Neuronal stem cell (in vitro differentiated cells): ENCODE results near the gene MRPS34.

Experiments used
- DNase-seq: peaks from one replicate; pipeline ENCODE4 v3.0.0-alpha.2; 2013; ENCODE audit warnings: low spot score
- H2AFZ ChIP-seq: one replicate; pipeline ENCODE4 v1.6.1; 2013; ENCODE audit warnings: mild to moderate bottlenecking, low read length, inconsistent platforms
- H2AK5ac ChIP-seq: 2 replicates; pipeline ENCODE4 v1.6.1; 2013; ENCODE audit warnings: low read depth, mild to moderate bottlenecking, inconsistent platforms, low read length, moderate library complexity, mixed read lengths
- H2BK120ac ChIP-seq: 2 replicates; pipeline ENCODE4 v1.6.1; 2013; ENCODE audit warnings: low read depth, mild to moderate bottlenecking, inconsistent platforms, low read length, moderate library complexity, mixed read lengths
- H2BK12ac ChIP-seq: one replicate; pipeline ENCODE4 v1.6.1; 2013; ENCODE audit warnings: low read length, inconsistent platforms
- H2BK15ac ChIP-seq: 2 replicates; pipeline ENCODE4 v1.6.1; 2013; ENCODE audit warnings: mild to moderate bottlenecking, low read length, inconsistent platforms, mixed read lengths
- H2BK5ac ChIP-seq: one replicate; pipeline ENCODE4 v1.6.1; 2013; ENCODE audit warnings: inconsistent platforms, mild to moderate bottlenecking, low read length, moderate library complexity
- H3K14ac ChIP-seq: one replicate; pipeline ENCODE4 v1.6.1; 2013; ENCODE audit warnings: low read length, inconsistent platforms
- H3K18ac ChIP-seq: 2 replicates; pipeline ENCODE4 v1.6.1; 2013; ENCODE audit warnings: low read length, inconsistent platforms
- H3K23ac ChIP-seq: 2 replicates; pipeline ENCODE4 v1.6.1; 2013; ENCODE audit warnings: low read depth, mild to moderate bottlenecking, mixed read lengths, low read length, inconsistent platforms; ENCODE audit not compliant: poor library complexity
- H3K27ac ChIP-seq: replicated peaks from 3 replicates; pipeline ENCODE4 v1.5.1; 2013; ENCODE audit warnings: low read length, inconsistent platforms
- H3K27me3 ChIP-seq, 3 experiments: 2 replicates each; pipeline ENCODE4 v1.6.1; 2013; ENCODE audit warnings: low read length in 3 of 3, mild to moderate bottlenecking in 2 of 3, inconsistent platforms in 1 of 3, low read depth in 1 of 3, mixed read lengths in 1 of 3, moderate library complexity in 1 of 3; ENCODE audit not compliant: control insufficient read depth in 3 of 3, insufficient read depth in 3 of 3
- H3K36me3 ChIP-seq, 2 donors: replicated peaks in 1 of 2; 2 replicates each; pipeline ENCODE4 v1.6.1; 2013; ENCODE audit warnings: low read length in 2 of 2; ENCODE audit not compliant: control insufficient read depth in 2 of 2, insufficient read depth in 2 of 2
- H3K4ac ChIP-seq: 2 replicates; pipeline ENCODE4 v1.6.1; 2013; ENCODE audit warnings: inconsistent platforms, mild to moderate bottlenecking, low read length, moderate library complexity
- H3K4me1 ChIP-seq, 2 donors: 1 replicate in 1 of 2; 2 replicates in 1 of 2; pipeline ENCODE4 v1.6.1; 2013; ENCODE audit warnings: low read length in 2 of 2, low read depth in 1 of 2; ENCODE audit not compliant: control insufficient read depth in 2 of 2, insufficient read depth in 1 of 2
- H3K4me2 ChIP-seq: one replicate; pipeline ENCODE4 v1.6.1; 2013; ENCODE audit warnings: mild to moderate bottlenecking, low read length, inconsistent platforms; ENCODE audit not compliant: insufficient read depth, poor library complexity, severe bottlenecking
- H3K4me3 ChIP-seq, 2 donors: 2 replicates each; pipeline ENCODE4 v1.5.1; 2013; ENCODE audit warnings: low read length in 2 of 2, mild to moderate bottlenecking in 2 of 2, inconsistent platforms in 1 of 2, moderate library complexity in 1 of 2
- H3K79me1 ChIP-seq: one replicate; pipeline ENCODE4 v1.6.1; 2013; ENCODE audit warnings: low read depth, mild to moderate bottlenecking, inconsistent platforms, low read length, moderate library complexity
- H3K9ac ChIP-seq: one replicate; pipeline ENCODE4 v1.6.1; 2013; ENCODE audit warnings: mild to moderate bottlenecking, low read depth, low read length, inconsistent platforms; ENCODE audit not compliant: poor library complexity
- H3K9me3 ChIP-seq, 2 donors: replicated peaks in 1 of 2; 2 replicates each; pipeline versions ENCODE3 to v1.6.1; 2013; ENCODE audit warnings: low read length in 2 of 2, mild to moderate bottlenecking in 2 of 2, inconsistent platforms in 1 of 2, low read depth in 1 of 2, mixed read lengths in 1 of 2, moderate library complexity in 1 of 2; ENCODE audit not compliant: control insufficient read depth in 2 of 2, insufficient read depth in 1 of 2
- H4K8ac ChIP-seq: one replicate; pipeline ENCODE4 v1.6.1; 2013; ENCODE audit warnings: low read depth, mild to moderate bottlenecking, inconsistent platforms, low read length, moderate library complexity
- H4K91ac ChIP-seq: one replicate; pipeline ENCODE4 v1.6.1; 2013; ENCODE audit warnings: low read length, low read depth, mild to moderate bottlenecking, inconsistent platforms; ENCODE audit not compliant: poor library complexity
- WGBS, 2 donors: extraction: QIAGEN DNeasy Blood & Tissue Kit; methylation state at CpG; one replicate each; pipeline ENCODE4 v1.1.7; 2013; ENCODE audit warnings: missing lambda C conversion rate in 2 of 2, mixed read lengths in 1 of 2; ENCODE audit not compliant: insufficient read length in 2 of 2, insufficient replicate concordance in 1 of 2; ENCODE audit errors: extremely low coverage in 2 of 2; 5-methylcytosine and 5-hydroxymethylcytosine counted together

The MRPS34 gene

DNA sequence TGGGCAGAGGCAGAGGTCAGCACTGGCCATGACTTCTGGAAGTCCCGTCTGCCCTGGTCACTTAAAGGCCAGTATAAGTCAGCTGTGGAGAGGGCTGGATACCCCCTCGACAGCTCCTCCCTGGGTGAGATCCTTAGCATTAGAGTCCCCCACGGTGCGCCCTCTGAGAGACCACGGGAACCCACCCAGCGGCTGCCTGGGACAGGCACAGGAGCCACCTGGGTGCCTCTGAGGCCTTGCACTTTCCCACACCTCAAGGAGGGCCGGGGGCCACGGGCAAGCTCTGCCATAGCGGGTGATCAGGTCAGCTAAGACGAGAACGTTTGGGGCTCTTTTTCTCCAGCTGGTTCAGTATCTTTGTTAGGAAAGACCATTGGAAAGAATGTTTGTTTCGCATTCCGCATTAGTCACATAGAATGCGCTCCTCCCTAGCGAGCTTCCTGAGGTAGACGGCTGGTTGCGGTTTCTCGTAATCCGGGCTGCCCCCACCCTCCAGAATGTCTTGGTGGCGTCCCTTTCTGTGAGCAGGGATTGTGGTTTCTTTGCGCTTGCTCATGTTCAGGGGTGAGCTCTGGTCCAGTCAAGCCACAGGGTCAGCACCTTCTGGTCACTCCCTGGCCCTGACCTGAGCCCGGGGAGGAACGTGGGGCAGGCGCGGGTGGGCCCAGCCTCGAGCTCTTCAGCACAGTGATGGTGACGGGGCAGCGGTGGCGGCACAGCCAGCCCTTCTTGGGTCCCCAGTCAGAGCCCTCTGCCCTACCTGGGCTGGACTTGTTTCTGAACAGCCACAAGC, 26.8 kb downstream of the MRPS34 start:
- WGBS, 2 donors: no CpG with 5 or more reads among the region's 29 CpGs
- Histone ChIP-seq H2BK12ac (peak overlapping the region; percentile 41), H3K27ac (no peak overlapping the region), H3K27me3 (no peaks in the 10 kb centered on the region), H3K4ac (no peak overlapping the region), H3K23ac (no peak overlapping the region), H3K14ac (no peak overlapping the region), H3K9me3 (peaks cover 0 to 1% of the 10 kb centered on the region in 2 donors), H3K36me3 (peaks cover 35 to 82% of the 10 kb centered on the region in 2 donors), H4K8ac (no peak overlapping the region), H4K91ac (no peak overlapping the region), H3K4me3 (no peak overlapping the region), H3K4me1 (no peaks in the 10 kb centered on the region), H3K4me2 (no peak overlapping the region), H3K18ac (no peak overlapping the region), H2BK5ac (no peak overlapping the region), H2BK120ac (no peak overlapping the region), H2AFZ (no peak overlapping the region), H3K79me1 (peaks cover 1% of the 10 kb centered on the region), H3K9ac (no peak overlapping the region), H2BK15ac (no peak overlapping the region), H2AK5ac (no peak overlapping the region)
- no peak for DNase-seq

DNA sequence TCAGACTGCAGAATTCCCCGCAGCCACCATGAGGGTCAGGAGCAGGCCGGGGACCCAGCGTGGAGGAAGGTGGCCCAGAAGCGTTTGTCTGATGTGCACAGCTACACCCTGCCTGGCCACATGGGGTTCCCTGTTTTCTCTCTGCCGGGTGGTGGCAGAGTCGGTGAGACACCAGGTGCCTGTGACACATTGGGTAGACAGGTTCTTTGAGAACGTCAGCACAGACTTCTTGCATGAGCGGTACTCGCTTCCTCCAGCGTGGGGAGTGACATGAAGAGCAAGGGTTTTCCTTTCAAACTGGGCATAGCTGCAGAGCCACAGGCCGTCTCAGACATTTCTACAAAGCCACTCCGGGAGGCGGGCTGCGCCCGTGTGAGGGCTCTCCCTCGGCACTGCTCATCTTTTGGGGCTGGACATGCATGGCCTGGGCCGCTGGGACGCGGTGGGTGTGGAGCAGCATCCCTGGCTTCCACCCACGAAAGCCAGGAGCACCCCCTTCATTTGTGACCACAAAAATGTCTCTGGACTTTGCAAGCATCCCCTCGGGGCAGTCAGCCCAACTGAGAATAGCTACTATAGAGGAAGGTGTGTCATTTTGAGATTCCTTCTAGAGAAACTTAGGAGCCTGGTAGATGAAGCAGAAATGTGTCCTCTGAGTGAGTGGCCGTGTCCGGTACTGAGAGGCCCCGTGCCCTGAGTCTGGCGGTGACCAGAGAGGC, 27.6 kb downstream of the MRPS34 start:
- H3K9ac ChIP-seq: no peak overlapping the region
- peaks cover 8% of the 10 kb centered on the region for H3K79me1 ChIP-seq
- H3K23ac ChIP-seq: no peak overlapping the region
- H4K8ac ChIP-seq: no peak overlapping the region
- H3K27ac ChIP-seq: no peak overlapping the region
- H2AFZ ChIP-seq: no peak overlapping the region
- no peak overlapping the region for H3K4me3 ChIP-seq
- peaks cover 0 to 3% of the 10 kb centered on the region in 2 donors for H3K9me3 ChIP-seq
- H3K18ac ChIP-seq: no peak overlapping the region
- H3K36me3 ChIP-seq: peaks cover 41 to 82% of the 10 kb centered on the region in 2 donors
- H3K14ac ChIP-seq: no peak overlapping the region
- H2AK5ac ChIP-seq: no peak overlapping the region
- DNase-seq: no peak
- H2BK15ac ChIP-seq: no peak overlapping the region
- H2BK120ac ChIP-seq: no peak overlapping the region
- H4K91ac ChIP-seq: no peak overlapping the region
- H3K4me1 ChIP-seq: no peaks in the 10 kb centered on the region
- H3K4me2 ChIP-seq: no peak overlapping the region
- H3K27me3 ChIP-seq: no peaks in the 10 kb centered on the region
- no peak overlapping the region for H3K4ac ChIP-seq
- no peak overlapping the region for H2BK12ac ChIP-seq
- no CpG with 5 or more reads among the region's 25 CpGs for WGBS, 2 donors
- H2BK5ac ChIP-seq: no peak overlapping the region

DNA sequence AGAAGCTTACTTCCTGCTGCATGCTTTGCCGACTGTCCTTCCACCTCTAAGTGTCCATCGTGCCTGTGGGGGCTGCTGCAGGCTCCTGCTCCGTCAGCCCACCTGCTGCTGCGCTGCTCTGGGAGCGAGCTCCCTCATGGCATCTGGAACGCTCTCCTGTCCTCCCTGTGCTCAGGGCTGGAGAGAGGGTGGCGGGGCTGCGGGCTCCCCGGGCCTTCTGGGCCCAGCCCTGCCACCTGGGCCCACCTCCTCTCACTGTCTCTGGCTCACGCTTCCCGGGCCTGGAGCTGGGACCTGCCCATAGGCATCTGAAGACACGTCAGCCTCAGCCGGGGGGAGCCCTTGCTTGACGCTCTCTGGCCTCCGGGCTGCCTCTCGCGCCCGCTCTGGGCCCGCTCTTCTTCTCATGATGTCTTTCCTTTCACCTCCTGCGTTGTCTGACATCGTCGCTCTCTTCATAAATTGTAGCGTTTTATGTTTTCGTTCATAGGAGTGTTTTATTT, 28.5 kb downstream of the MRPS34 start:
- H2AK5ac ChIP-seq: no peak overlapping the region
- H3K23ac ChIP-seq: no peak overlapping the region
- H3K27me3 ChIP-seq: no peaks in the 10 kb centered on the region
- no peak overlapping the region for H2BK12ac ChIP-seq
- H3K79me1 ChIP-seq: peaks cover 9% of the 10 kb centered on the region
- H4K91ac ChIP-seq: no peak overlapping the region
- no peak overlapping the region for H2BK15ac ChIP-seq
- H3K18ac ChIP-seq: no peak overlapping the region
- H2BK5ac ChIP-seq: no peak overlapping the region
- H3K14ac ChIP-seq: no peak overlapping the region
- no peak overlapping the region for H3K4ac ChIP-seq
- peak overlapping the region; percentile 60 for H3K9ac ChIP-seq
- H4K8ac ChIP-seq: no peak overlapping the region
- no peak overlapping the region for H3K4me3 ChIP-seq
- H3K4me1 ChIP-seq: no peaks in the 10 kb centered on the region
- peaks cover 0 to 13% of the 10 kb centered on the region in 2 donors for H3K9me3 ChIP-seq
- peaks cover 42 to 82% of the 10 kb centered on the region in 2 donors for H3K36me3 ChIP-seq
- no peak for DNase-seq
- H3K27ac ChIP-seq: no peak overlapping the region
- H3K4me2 ChIP-seq: no peak overlapping the region
- no CpG with 5 or more reads among the region's 24 CpGs for WGBS, 2 donors
- no peak overlapping the region for H2AFZ ChIP-seq
- H2BK120ac ChIP-seq: no peak overlapping the region
